ENCODE results near the gene PUM1. TPM values are rescaled to one million over a fixed set of nuclear protein-coding genes. Genes with fewer than 3 reads are reported as not detected.

PUM1 gene
- total and polyA plus RNA-seq, 9 donors, result 36.3 to 125 (median 112) TPM

GRCh38 chr1:30982431-30982830 is 83.1 kb downstream of the PUM1 start:
- peaks cover 5% of the 10 kb centered on the region for H3K4me1 ChIP-seq (ENCODE audit: insufficient read depth)
- H3K9me3 ChIP-seq, result no peaks in the 10 kb centered on the region
- H3K4me3 ChIP-seq, result no peak overlapping the region
- intact Hi-C loops (cut with DNase I), result no loop called here
- no peak overlapping the region for H3K27ac ChIP-seq
- no peaks in the 10 kb centered on the region for H3K27me3 ChIP-seq
- no peaks in the 10 kb centered on the region for H3K36me3 ChIP-seq
- no peak for DNase-seq
- TF ChIP-seq CTCF (IDR thresholded peaks at IDR 0.05) (no peak), EP300 (IDR thresholded peaks at IDR 0.05) (no peak), POLR2A (IDR thresholded peaks at IDR 0.05) (no peak)

- Histone ChIP-seq H3K27me3 (no peaks in the 10 kb centered on the region), H3K4me3 (no peak overlapping the region), H3K4me1 (ENCODE audit: insufficient read depth) (peaks cover 9% of the 10 kb centered on the region), H3K9me3 (no peaks in the 10 kb centered on the region), H3K36me3 (no peaks in the 10 kb centered on the region), H3K27ac (no peak overlapping the region)
- TF ChIP-seq POLR2A (IDR thresholded peaks at IDR 0.05), result no peak
- TF ChIP-seq CTCF (IDR thresholded peaks at IDR 0.05), result no peak
- 91 to 95% (median 94%) methylated on average over 6 of the region's 6 CpGs for WGBS, 3 donors
- intact Hi-C loops (cut with DNase I), result no loop called here
- DNase-seq, result no peak
These were observed 84.3 kb downstream of the PUM1 start for GRCh38 chr1:30981172-30981571.

GRCh38 chr1:30977511-30977910 is 88.0 kb downstream of the PUM1 start:
- peaks cover 6% of the 10 kb centered on the region for H3K4me1 ChIP-seq (ENCODE audit: insufficient read depth)
- H3K27ac ChIP-seq, result no peak overlapping the region
- intact Hi-C loops (cut with DNase I), result no loop called here
- no peak for DNase-seq
- H3K9me3 ChIP-seq, result no peaks in the 10 kb centered on the region
- no peaks in the 10 kb centered on the region for H3K36me3 ChIP-seq
- 93 to 95% (median 95%) methylated on average over 2 of the region's 2 CpGs for WGBS, 3 donors
- TF ChIP-seq CTCF (IDR thresholded peaks at IDR 0.05) (no peak), POLR2A (IDR thresholded peaks at IDR 0.05) (no peak), EP300 (IDR thresholded peaks at IDR 0.05) (no peak)
- no peaks in the 10 kb centered on the region for H3K27me3 ChIP-seq
- H3K4me3 ChIP-seq, result no peak overlapping the region

- TF ChIP-seq POLR2A (IDR thresholded peaks at IDR 0.05) (no peak), CTCF (IDR thresholded peaks at IDR 0.05) (no peak), EP300 (IDR thresholded peaks at IDR 0.05) (no peak)
- H3K27ac ChIP-seq, result no peak overlapping the region
- no peak overlapping the region for H3K4me3 ChIP-seq
- WGBS, 3 donors, result 63 to 71% (median 69%) methylated on average over 5 of the region's 5 CpGs
- H3K36me3 ChIP-seq, result no peaks in the 10 kb centered on the region
- H3K4me1 ChIP-seq (ENCODE audit: insufficient read depth), result peaks cover 6% of the 10 kb centered on the region
- H3K27me3 ChIP-seq, result no peaks in the 10 kb centered on the region
- no peaks in the 10 kb centered on the region for H3K9me3 ChIP-seq
- DNase-seq, result no peak
- intact Hi-C loops (cut with DNase I), result no loop called here
These were observed 88.4 kb downstream of the PUM1 start for GRCh38 chr1:30977105-30977504.

GRCh38 chr1:30976143-30976542 is 89.4 kb downstream of the PUM1 start:
- Histone ChIP-seq H3K4me3 (no peak overlapping the region), H3K9me3 (no peaks in the 10 kb centered on the region), H3K4me1 (ENCODE audit: insufficient read depth) (peaks cover 6% of the 10 kb centered on the region), H3K36me3 (no peaks in the 10 kb centered on the region), H3K27ac (no peak overlapping the region), H3K27me3 (no peaks in the 10 kb centered on the region)
- intact Hi-C loops (cut with DNase I), result no loop called here
- DNase-seq, result no peak
- no peak for TF ChIP-seq POLR2A (IDR thresholded peaks at IDR 0.05)
- no peak for TF ChIP-seq EP300 (IDR thresholded peaks at IDR 0.05)
- TF ChIP-seq CTCF (IDR thresholded peaks at IDR 0.05), result no peak
- WGBS, 3 donors, result 4 to 9% (median 5%) methylated on average over 2 of the region's 2 CpGs
